SK-N-SH (cell line): ENCODE results near the gene MEF2C. TPM values are rescaled to one million over a fixed set of nuclear protein-coding genes. Genes with fewer than 3 reads are reported as not detected.

Source experiments
- CTCF ChIA-PET: fragments of 300-600, 350-600 bp; formaldehyde crosslinking; extraction: SDS; loops from one replicate; lab custom pipeline; 2021; lab: Yijun Ruan, JAX
- POLR2A ChIA-PET: fragments of 350-600 bp; sonication (Branson Sonifier 250); formaldehyde crosslinking; extraction: SDS; loops from one replicate; lab custom pipeline; 2020; ENCODE audit warnings: antibody characterized with exemption, inconsistent platforms; lab: Yijun Ruan, JAX
- DNase-seq: peaks from one replicate; pipeline ENCODE4 v3.0.0; 2012
- H2AFZ ChIP-seq: fragments of 200-600 bp; sonication (generic); 2 replicates; pipeline ENCODE4 v1.8.1; 2016; ENCODE audit warnings: antibody characterized with exemption, mild to moderate bottlenecking, low read depth
- H3F3A ChIP-seq: fragments of 200-600 bp; sonication (generic); replicated peaks from 2 replicates; pipeline ENCODE3; 2016; ENCODE audit warnings: antibody characterized with exemption, mild to moderate bottlenecking; ENCODE audit not compliant: insufficient read depth
- H3K27ac ChIP-seq, 2 experiments: fragments of 200-500 bp in 1 of 2; fragments of 200-600 bp in 1 of 2; sonication (Bioruptor generic) in 1 of 2; sonication (generic), shearing (Covaris generic) in 1 of 2; 2 replicates each; pipeline versions ENCODE4 v1.5.1 to v1.6.1; 2014 to 2016; ENCODE audit warnings: low read depth in 2 of 2, inconsistent platforms in 1 of 2, low read length in 1 of 2, mild to moderate bottlenecking in 1 of 2, mixed read lengths in 1 of 2
- H3K27me3 ChIP-seq: fragments of 200-600 bp; sonication (generic), shearing (Covaris generic); 2 replicates; pipeline ENCODE4 v1.6.1; 2016; ENCODE audit warnings: mixed run types; ENCODE audit not compliant: insufficient read depth
- H3K36me3 ChIP-seq, 2 experiments: fragments of 200-500 bp in 1 of 2; fragments of 200-600 bp in 1 of 2; sonication (Bioruptor generic) in 1 of 2; sonication (generic) in 1 of 2; replicated peaks in 1 of 2; 2 replicates each; pipeline versions ENCODE3 to v1.5.1; 2014 to 2016; ENCODE audit warnings: low read length in 1 of 2, mild to moderate bottlenecking in 1 of 2; ENCODE audit not compliant: insufficient read depth in 2 of 2, control insufficient read depth in 1 of 2
- H3K4me1 ChIP-seq, 2 experiments: fragments of 200-500 bp in 1 of 2; fragments of 200-600 bp in 1 of 2; sonication (Bioruptor generic) in 1 of 2; sonication (generic), shearing (Covaris generic) in 1 of 2; 2 replicates each; pipeline versions ENCODE4 v1.5.1 to v1.6.1; 2014 to 2016; ENCODE audit warnings: low read depth in 1 of 2, low read length in 1 of 2, mixed run types in 1 of 2; ENCODE audit not compliant: insufficient read depth in 2 of 2, control insufficient read depth in 1 of 2
- H3K4me2 ChIP-seq: fragments of 200-600 bp; sonication (generic), shearing (Covaris generic); 2 replicates; pipeline ENCODE4 v1.6.1; 2017; ENCODE audit warnings: mixed run types
- H3K4me3 ChIP-seq, 2 experiments: fragments of 200-500 bp in 1 of 2; fragments of 200-600 bp in 1 of 2; sonication (Bioruptor generic) in 1 of 2; sonication (generic), shearing (Covaris generic) in 1 of 2; 2 replicates each; pipeline versions ENCODE4 v1.5.1 to v1.8.1; 2014 to 2016; ENCODE audit warnings: low read depth in 2 of 2, inconsistent platforms in 1 of 2, low read length in 1 of 2, mild to moderate bottlenecking in 1 of 2, mixed read lengths in 1 of 2, moderate library complexity in 1 of 2
- H3K79me2 ChIP-seq: fragments of 200-600 bp; sonication (generic); 2 replicates; pipeline ENCODE4 v1.8.1; 2017; ENCODE audit warnings: mild to moderate bottlenecking; ENCODE audit not compliant: insufficient read depth
- H3K9ac ChIP-seq: fragments of 200-600 bp; sonication (generic); 2 replicates; pipeline ENCODE4 v1.6.1; 2017; ENCODE audit warnings: mixed run types
- H3K9me2 ChIP-seq: fragments of 200-600 bp; sonication (generic); 2 replicates; pipeline ENCODE4 v1.6.1; 2017; ENCODE audit warnings: mixed run types
- H3K9me3 ChIP-seq: fragments of 200-600 bp; sonication (generic); 2 replicates; pipeline ENCODE4 v1.6.1; 2017; ENCODE audit warnings: mixed run types, mild to moderate bottlenecking, moderate library complexity
- H4K20me1 ChIP-seq: fragments of 200-600 bp; sonication (generic); 2 replicates; pipeline ENCODE4 v1.6.1; 2017; ENCODE audit warnings: mild to moderate bottlenecking, mixed run types; ENCODE audit not compliant: insufficient read depth
- ELF1 ChIP-seq: IDR thresholded peaks from 2 replicates; pipeline ENCODE4 v1.4.0; 2012
- FOXJ3 ChIP-seq: sonication (generic); formaldehyde crosslinking; IDR thresholded peaks from 2 replicates; pipeline ENCODE4 v1.5.1; 2020; ENCODE audit warnings: mild to moderate bottlenecking, missing genetic modification reagents
- MXI1 ChIP-seq: IDR thresholded peaks from 2 replicates; pipeline ENCODE4 v1.6.1; 2012; ENCODE audit warnings: mild to moderate bottlenecking, low read depth, low read length, improper control_type of control experiment
- NRF1 ChIP-seq: IDR thresholded peaks from 2 replicates; pipeline ENCODE4 v1.6.1; 2012; ENCODE audit warnings: low read depth, mild to moderate bottlenecking, low read length
- RCOR1 ChIP-seq: fragments of 150-350 bp; IDR thresholded peaks from 2 replicates; pipeline ENCODE4 v1.6.1; 2017; ENCODE audit warnings: antibody characterized with exemption, low read length
- RXRA ChIP-seq: IDR thresholded peaks from 2 replicates; pipeline ENCODE4 v1.4.0; 2012; ENCODE audit warnings: low read depth, mild to moderate bottlenecking, borderline replicate concordance
- YY1 ChIP-seq: IDR thresholded peaks from 2 replicates; pipeline ENCODE4 v1.4.0; 2012; ENCODE audit warnings: low read depth, mild to moderate bottlenecking
- WGBS: methylation state at CpG from one replicate; pipeline ENCODE4 v1.1.6; 2017; ENCODE audit warnings: low lambda C conversion rate; 5-methylcytosine and 5-hydroxymethylcytosine counted together
- polyA plus RNA-seq, 3 experiments: library from polyadenylated mRNA; depleted of rRNA; stranded (reverse); fragments of >200 nt; gene quantifications; 2 replicates each; pipeline ENCODE4 v1.2.3, GENCODE V29; 2012
- TF ChIP-seq, protein P1 (sequence below): fragments of 150-350 bp; IDR thresholded peaks from 2 replicates; pipeline ENCODE4 v1.6.1; 2017; ENCODE audit warnings: antibody characterized with exemption, low read length, low read depth, borderline replicate concordance
- TF ChIP-seq, protein P2 (sequence below): IDR thresholded peaks from 2 replicates; pipeline ENCODE4 v1.6.1; 2012; ENCODE audit warnings: mild to moderate bottlenecking, low read depth, low read length, moderate library complexity
- TF ChIP-seq, protein P3 (sequence below): fragments of 200-600 bp; sonication (generic); IDR thresholded peaks from 2 replicates; pipeline ENCODE4 v1.6.1; 2017; ENCODE audit warnings: antibody characterized with exemption, mild to moderate bottlenecking, moderate library complexity
- TF ChIP-seq, protein P4 (sequence below): IDR thresholded peaks from 2 replicates; pipeline ENCODE4 v1.4.0; 2012; ENCODE audit warnings: low read depth, borderline replicate concordance

Gene MEF2C
- polyA plus RNA-seq, 1 of the 3 experiments (the other 2 are of a cell fraction) = 1.2 TPM

DNA sequence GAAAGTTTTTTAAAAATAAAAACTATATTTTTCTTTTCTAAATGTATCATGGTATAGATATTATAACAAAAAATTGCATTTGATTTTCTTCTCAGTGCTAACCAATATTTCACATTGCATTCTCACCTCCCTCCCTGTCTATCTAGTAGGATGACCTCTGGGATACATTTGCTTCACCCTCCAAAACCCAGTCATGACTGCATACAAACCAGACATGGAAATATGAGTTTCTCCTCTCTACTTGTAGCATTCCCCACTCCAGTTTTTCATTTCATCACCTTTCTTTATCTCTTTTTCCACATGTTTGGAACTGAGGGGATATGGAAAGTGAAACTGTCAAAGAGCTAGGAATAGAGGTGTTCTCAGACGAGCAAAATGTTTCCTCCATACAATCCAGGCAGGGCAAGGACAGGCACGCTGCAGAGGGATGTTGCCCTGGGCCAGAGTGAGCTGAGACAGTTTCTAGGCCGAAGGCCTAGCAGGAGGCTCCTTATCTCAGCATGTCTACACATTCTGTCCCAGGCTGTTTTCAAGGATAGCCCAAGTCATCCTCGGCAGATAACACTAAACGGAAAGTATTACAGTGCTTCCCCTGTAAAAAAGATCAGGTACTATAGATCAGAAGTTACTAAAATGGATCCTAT is 46.7 kb downstream of the MEF2C start:
- 80% methylated on average over 5 of the region's 5 CpGs for WGBS
- no peaks in the 10 kb centered on the region for H3K9me3 ChIP-seq
- no peaks in the 10 kb centered on the region for H3K36me3 ChIP-seq
- no peak for DNase-seq
- H3K4me1 ChIP-seq = no peaks in the 10 kb centered on the region; a peak in 1 of 4 replicates
- no peak overlapping the region for H2AFZ ChIP-seq
- no peaks in the 10 kb centered on the region for H4K20me1 ChIP-seq
- H3K4me2 ChIP-seq = no peak overlapping the region
- H3F3A ChIP-seq = no peaks in the 10 kb centered on the region
- H3K79me2 ChIP-seq = no peaks in the 10 kb centered on the region
- no peaks in the 10 kb centered on the region for H3K9me2 ChIP-seq
- ChIA-PET CTCF (interaction anchor here (1.9 kb wide), 1 partner anchor 8 kb away, joined by 5 read pairs; no protein-coding TSS in a partner anchor), POLR2A (no interaction called here)
- TF ChIP-seq RCOR1 (no peak), ELF1 (no peak)
- TF ChIP-seq, protein P1, sequence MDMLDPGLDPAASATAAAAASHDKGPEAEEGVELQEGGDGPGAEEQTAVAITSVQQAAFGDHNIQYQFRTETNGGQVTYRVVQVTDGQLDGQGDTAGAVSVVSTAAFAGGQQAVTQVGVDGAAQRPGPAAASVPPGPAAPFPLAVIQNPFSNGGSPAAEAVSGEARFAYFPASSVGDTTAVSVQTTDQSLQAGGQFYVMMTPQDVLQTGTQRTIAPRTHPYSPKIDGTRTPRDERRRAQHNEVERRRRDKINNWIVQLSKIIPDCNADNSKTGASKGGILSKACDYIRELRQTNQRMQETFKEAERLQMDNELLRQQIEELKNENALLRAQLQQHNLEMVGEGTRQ = no peak
- no peaks in the 10 kb centered on the region for H3K27me3 ChIP-seq
- no peak overlapping the region for H3K9ac ChIP-seq
- no peak overlapping the region for H3K27ac ChIP-seq
- no peak overlapping the region for H3K4me3 ChIP-seq

DNA sequence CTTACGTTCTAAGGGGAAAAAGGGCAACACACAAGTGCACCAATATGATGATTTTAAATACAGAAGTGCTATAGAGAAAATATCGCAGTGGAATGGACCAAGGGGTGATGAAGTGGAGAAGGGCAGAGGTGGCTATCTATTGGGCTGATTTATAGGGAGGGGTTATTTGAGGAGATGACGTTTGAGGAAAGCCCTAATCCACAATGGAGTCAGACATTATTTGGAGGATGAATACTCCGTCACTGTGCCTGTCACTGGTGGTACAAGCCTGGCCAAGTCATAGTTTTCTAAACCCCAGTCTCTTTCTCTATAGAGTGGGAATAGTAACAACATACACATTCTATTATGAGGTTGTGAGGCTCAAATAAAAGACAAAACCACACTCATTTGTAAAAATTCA is 48.5 kb downstream of the MEF2C start:
- H3K4me1 ChIP-seq = no peaks in the 10 kb centered on the region; a peak in 1 of 4 replicates
- CTCF ChIA-PET = interaction anchor here (1.1 to 1.3 kb wide), 2 partner anchors 25 to 74 kb away, joined by 3 read pairs; no protein-coding TSS in a partner anchor

More for the DNA sequence above, 48.5 kb downstream of the MEF2C start:
- Histone ChIP-seq H3K36me3 (no peaks in the 10 kb centered on the region), H4K20me1 (no peaks in the 10 kb centered on the region), H3K27ac (no peak overlapping the region), H3K9me2 (no peaks in the 10 kb centered on the region), H3K4me2 (no peak overlapping the region), H3K9ac (no peak overlapping the region), H3K9me3 (no peaks in the 10 kb centered on the region), H3F3A (no peaks in the 10 kb centered on the region), H3K4me3 (no peak overlapping the region), H2AFZ (no peak overlapping the region), H3K79me2 (no peaks in the 10 kb centered on the region), H3K27me3 (no peaks in the 10 kb centered on the region)
- POLR2A ChIA-PET = no interaction called here
- no peak for TF ChIP-seq ELF1
- no peak for TF ChIP-seq RCOR1
- no peak for TF ChIP-seq RXRA
- no peak for TF ChIP-seq FOXJ3 (CRISPR knock-in tag)
- TF ChIP-seq MXI1 = no peak
- TF ChIP-seq, protein P2, sequence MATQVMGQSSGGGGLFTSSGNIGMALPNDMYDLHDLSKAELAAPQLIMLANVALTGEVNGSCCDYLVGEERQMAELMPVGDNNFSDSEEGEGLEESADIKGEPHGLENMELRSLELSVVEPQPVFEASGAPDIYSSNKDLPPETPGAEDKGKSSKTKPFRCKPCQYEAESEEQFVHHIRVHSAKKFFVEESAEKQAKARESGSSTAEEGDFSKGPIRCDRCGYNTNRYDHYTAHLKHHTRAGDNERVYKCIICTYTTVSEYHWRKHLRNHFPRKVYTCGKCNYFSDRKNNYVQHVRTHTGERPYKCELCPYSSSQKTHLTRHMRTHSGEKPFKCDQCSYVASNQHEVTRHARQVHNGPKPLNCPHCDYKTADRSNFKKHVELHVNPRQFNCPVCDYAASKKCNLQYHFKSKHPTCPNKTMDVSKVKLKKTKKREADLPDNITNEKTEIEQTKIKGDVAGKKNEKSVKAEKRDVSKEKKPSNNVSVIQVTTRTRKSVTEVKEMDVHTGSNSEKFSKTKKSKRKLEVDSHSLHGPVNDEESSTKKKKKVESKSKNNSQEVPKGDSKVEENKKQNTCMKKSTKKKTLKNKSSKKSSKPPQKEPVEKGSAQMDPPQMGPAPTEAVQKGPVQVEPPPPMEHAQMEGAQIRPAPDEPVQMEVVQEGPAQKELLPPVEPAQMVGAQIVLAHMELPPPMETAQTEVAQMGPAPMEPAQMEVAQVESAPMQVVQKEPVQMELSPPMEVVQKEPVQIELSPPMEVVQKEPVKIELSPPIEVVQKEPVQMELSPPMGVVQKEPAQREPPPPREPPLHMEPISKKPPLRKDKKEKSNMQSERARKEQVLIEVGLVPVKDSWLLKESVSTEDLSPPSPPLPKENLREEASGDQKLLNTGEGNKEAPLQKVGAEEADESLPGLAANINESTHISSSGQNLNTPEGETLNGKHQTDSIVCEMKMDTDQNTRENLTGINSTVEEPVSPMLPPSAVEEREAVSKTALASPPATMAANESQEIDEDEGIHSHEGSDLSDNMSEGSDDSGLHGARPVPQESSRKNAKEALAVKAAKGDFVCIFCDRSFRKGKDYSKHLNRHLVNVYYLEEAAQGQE = no peak
- no peak for TF ChIP-seq NRF1
- TF ChIP-seq, protein P3, sequence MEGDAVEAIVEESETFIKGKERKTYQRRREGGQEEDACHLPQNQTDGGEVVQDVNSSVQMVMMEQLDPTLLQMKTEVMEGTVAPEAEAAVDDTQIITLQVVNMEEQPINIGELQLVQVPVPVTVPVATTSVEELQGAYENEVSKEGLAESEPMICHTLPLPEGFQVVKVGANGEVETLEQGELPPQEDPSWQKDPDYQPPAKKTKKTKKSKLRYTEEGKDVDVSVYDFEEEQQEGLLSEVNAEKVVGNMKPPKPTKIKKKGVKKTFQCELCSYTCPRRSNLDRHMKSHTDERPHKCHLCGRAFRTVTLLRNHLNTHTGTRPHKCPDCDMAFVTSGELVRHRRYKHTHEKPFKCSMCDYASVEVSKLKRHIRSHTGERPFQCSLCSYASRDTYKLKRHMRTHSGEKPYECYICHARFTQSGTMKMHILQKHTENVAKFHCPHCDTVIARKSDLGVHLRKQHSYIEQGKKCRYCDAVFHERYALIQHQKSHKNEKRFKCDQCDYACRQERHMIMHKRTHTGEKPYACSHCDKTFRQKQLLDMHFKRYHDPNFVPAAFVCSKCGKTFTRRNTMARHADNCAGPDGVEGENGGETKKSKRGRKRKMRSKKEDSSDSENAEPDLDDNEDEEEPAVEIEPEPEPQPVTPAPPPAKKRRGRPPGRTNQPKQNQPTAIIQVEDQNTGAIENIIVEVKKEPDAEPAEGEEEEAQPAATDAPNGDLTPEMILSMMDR = no peak
- TF ChIP-seq YY1 = no peak
- TF ChIP-seq, protein P4, sequence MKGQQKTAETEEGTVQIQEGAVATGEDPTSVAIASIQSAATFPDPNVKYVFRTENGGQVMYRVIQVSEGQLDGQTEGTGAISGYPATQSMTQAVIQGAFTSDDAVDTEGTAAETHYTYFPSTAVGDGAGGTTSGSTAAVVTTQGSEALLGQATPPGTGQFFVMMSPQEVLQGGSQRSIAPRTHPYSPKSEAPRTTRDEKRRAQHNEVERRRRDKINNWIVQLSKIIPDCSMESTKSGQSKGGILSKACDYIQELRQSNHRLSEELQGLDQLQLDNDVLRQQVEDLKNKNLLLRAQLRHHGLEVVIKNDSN = no peak
- WGBS = 94% methylated on average over 4 of the region's 4 CpGs
- no peak for DNase-seq
